ENCODE data around the gene PDGFRB. TPM values are rescaled to one million over a fixed set of nuclear protein-coding genes. Genes with fewer than 3 reads are reported as not detected.

PDGFRB gene
- polyA plus RNA-seq, 1 donor from 2014 or later: not detected

DNA sequence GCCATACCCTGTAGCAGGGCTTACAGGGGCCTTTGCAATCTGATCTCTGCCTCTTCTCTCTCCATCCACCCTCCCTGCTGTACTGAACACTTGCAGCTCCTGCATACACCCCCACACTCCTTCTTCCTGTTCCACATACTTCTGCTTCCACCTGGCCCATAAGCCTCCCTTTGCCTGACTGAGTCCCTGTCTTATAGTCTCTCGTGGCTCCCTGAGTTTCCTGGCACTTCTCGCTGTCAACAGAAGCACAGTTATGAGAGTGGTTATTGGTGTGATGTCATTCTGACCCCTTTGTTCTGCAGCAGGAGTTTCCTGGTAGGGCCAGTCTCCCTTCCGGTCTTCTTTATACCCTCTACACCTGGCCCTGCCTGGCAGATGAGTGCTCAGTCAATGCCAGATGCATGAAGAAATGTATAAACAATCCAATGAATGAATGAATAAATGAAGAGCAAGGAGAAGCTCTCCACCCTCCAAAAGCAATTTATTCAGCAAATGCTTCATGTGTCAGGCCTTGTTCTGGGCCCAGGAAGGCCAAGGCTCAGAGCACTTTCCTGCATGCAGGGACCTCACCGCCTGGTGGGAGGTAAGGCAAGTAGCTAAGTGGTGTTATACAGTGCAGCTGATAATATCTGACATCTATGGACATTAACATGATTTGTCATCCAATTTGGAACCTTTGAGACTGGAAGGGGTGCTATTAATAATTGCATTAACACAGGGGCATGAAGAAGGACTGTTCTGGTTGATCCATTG lies 48.8 kb downstream of the PDGFRB start:
- no peaks in the 10 kb centered on the region for H4K20me1 ChIP-seq (ENCODE audit: insufficient read depth)
- no peaks in the 10 kb centered on the region for H3K9me2 ChIP-seq (ENCODE audit: insufficient read depth, low read length)
- H3K4me3 ChIP-seq (ENCODE audit: low read length): no peak overlapping the region
- no peaks in the 10 kb centered on the region for H3K36me3 ChIP-seq (ENCODE audit: insufficient read depth, low read length)
- no peaks in the 10 kb centered on the region for H3K9me3 ChIP-seq (ENCODE audit: low read length)
- no peaks in the 10 kb centered on the region for H3K79me2 ChIP-seq (replicated peaks; ENCODE audit: insufficient read depth, low read length)
- H3K9ac ChIP-seq (ENCODE audit: low read length): no peak overlapping the region
- no peak overlapping the region for H2AFZ ChIP-seq (ENCODE audit: low read depth, low read length)
- no peak overlapping the region for H3K4me2 ChIP-seq (ENCODE audit: low read length)
- no peaks in the 10 kb centered on the region for H3F3A ChIP-seq (ENCODE audit: insufficient read depth, low read length, poor library complexity, severe bottlenecking)
- no peak overlapping the region for H3K27ac ChIP-seq (ENCODE audit: low read length)
- no peaks in the 10 kb centered on the region for H3K27me3 ChIP-seq (ENCODE audit: insufficient read depth, low read depth, low read length)
- no peak for TF ChIP-seq RAD21 (conservative IDR thresholded peaks at IDR 0.05)
- TF ChIP-seq, protein P1, sequence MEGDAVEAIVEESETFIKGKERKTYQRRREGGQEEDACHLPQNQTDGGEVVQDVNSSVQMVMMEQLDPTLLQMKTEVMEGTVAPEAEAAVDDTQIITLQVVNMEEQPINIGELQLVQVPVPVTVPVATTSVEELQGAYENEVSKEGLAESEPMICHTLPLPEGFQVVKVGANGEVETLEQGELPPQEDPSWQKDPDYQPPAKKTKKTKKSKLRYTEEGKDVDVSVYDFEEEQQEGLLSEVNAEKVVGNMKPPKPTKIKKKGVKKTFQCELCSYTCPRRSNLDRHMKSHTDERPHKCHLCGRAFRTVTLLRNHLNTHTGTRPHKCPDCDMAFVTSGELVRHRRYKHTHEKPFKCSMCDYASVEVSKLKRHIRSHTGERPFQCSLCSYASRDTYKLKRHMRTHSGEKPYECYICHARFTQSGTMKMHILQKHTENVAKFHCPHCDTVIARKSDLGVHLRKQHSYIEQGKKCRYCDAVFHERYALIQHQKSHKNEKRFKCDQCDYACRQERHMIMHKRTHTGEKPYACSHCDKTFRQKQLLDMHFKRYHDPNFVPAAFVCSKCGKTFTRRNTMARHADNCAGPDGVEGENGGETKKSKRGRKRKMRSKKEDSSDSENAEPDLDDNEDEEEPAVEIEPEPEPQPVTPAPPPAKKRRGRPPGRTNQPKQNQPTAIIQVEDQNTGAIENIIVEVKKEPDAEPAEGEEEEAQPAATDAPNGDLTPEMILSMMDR (IDR thresholded peaks at IDR 0.05; ENCODE audit: poor library complexity, severe bottlenecking): no peak
- no peak for TF ChIP-seq MXI1 (conservative IDR thresholded peaks at IDR 0.05; ENCODE audit: poor library complexity, severe bottlenecking)
- no peak for TF ChIP-seq EZH2 (IDR thresholded peaks at IDR 0.05; ENCODE audit: borderline replicate concordance, insufficient read depth, low read length, poor library complexity, severe bottlenecking)
- TF ChIP-seq, protein P2, sequence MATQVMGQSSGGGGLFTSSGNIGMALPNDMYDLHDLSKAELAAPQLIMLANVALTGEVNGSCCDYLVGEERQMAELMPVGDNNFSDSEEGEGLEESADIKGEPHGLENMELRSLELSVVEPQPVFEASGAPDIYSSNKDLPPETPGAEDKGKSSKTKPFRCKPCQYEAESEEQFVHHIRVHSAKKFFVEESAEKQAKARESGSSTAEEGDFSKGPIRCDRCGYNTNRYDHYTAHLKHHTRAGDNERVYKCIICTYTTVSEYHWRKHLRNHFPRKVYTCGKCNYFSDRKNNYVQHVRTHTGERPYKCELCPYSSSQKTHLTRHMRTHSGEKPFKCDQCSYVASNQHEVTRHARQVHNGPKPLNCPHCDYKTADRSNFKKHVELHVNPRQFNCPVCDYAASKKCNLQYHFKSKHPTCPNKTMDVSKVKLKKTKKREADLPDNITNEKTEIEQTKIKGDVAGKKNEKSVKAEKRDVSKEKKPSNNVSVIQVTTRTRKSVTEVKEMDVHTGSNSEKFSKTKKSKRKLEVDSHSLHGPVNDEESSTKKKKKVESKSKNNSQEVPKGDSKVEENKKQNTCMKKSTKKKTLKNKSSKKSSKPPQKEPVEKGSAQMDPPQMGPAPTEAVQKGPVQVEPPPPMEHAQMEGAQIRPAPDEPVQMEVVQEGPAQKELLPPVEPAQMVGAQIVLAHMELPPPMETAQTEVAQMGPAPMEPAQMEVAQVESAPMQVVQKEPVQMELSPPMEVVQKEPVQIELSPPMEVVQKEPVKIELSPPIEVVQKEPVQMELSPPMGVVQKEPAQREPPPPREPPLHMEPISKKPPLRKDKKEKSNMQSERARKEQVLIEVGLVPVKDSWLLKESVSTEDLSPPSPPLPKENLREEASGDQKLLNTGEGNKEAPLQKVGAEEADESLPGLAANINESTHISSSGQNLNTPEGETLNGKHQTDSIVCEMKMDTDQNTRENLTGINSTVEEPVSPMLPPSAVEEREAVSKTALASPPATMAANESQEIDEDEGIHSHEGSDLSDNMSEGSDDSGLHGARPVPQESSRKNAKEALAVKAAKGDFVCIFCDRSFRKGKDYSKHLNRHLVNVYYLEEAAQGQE (IDR thresholded peaks at IDR 0.05; ENCODE audit: borderline replicate concordance): no peak
- TF ChIP-seq SMC3 (conservative IDR thresholded peaks at IDR 0.05; ENCODE audit: poor library complexity): no peak
- TF ChIP-seq EP300 (conservative IDR thresholded peaks at IDR 0.05; ENCODE audit: poor library complexity, severe bottlenecking): no peak
- no peak for TF ChIP-seq POLR2AphosphoS5 (IDR thresholded peaks at IDR 0.05)
- TF ChIP-seq TAF1 (IDR thresholded peaks at IDR 0.05; ENCODE audit: low read depth): no peak

DNA sequence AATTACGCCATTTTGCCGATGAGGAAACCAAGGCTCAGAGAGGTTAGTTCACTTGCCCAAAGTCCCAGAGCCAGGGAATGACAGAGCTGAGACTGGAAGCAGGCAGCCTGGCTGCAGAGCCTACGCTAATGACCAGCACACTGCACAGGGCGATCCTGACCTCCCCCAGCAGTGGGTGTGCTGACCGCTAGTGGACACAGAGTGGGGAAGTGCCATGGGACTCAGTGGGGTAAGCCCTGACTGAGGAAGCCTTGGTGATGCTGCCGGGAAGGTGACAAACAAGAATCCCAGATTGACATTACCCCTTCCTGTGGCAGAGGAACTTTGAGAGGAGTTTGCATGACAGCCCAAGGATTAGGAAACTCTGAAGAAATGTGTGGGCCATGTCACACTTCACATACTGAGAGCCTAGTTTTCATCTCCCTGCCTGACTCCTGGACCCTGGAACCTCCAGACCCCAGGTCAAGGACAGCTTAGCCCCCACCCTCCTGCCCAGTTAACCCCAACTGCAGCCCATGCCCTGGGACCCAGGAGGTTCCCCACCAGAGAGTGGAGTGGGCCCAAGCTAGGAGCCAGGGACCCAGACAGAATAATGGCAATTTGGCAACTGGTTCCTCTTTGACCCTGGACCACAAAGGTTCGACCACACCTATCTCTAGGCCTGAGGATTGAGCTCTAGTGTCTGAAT lies 49.6 kb downstream of the PDGFRB start:
- no peaks in the 10 kb centered on the region for H3K9me3 ChIP-seq (ENCODE audit: low read length)
- no peaks in the 10 kb centered on the region for H3F3A ChIP-seq (ENCODE audit: insufficient read depth, low read length, poor library complexity, severe bottlenecking)
- H3K4me2 ChIP-seq (ENCODE audit: low read length): no peak overlapping the region
- H3K9me2 ChIP-seq (ENCODE audit: insufficient read depth, low read length): no peaks in the 10 kb centered on the region
- TF ChIP-seq TAF1 (IDR thresholded peaks at IDR 0.05; ENCODE audit: low read depth) (no peak), EZH2 (IDR thresholded peaks at IDR 0.05; ENCODE audit: borderline replicate concordance, insufficient read depth, low read length, poor library complexity, severe bottlenecking) (no peak), RAD21 (conservative IDR thresholded peaks at IDR 0.05) (no peak), POLR2AphosphoS5 (IDR thresholded peaks at IDR 0.05) (no peak)
- TF ChIP-seq, protein P1 (IDR thresholded peaks at IDR 0.05; ENCODE audit: poor library complexity, severe bottlenecking): no peak
- TF ChIP-seq, protein P2 (IDR thresholded peaks at IDR 0.05; ENCODE audit: borderline replicate concordance): no peak
- H4K20me1 ChIP-seq (ENCODE audit: insufficient read depth): no peaks in the 10 kb centered on the region
- no peak overlapping the region for H3K27ac ChIP-seq (ENCODE audit: low read length)
- no peak overlapping the region for H3K9ac ChIP-seq (ENCODE audit: low read length)
- H2AFZ ChIP-seq (ENCODE audit: low read depth, low read length): no peak overlapping the region
- no peaks in the 10 kb centered on the region for H3K79me2 ChIP-seq (replicated peaks; ENCODE audit: insufficient read depth, low read length)
- H3K36me3 ChIP-seq (ENCODE audit: insufficient read depth, low read length): no peaks in the 10 kb centered on the region
- no peak overlapping the region for H3K4me3 ChIP-seq (ENCODE audit: low read length)
- H3K27me3 ChIP-seq (ENCODE audit: insufficient read depth, low read depth, low read length): no peaks in the 10 kb centered on the region

Data from neural cell (in vitro differentiated cells).